GM19023 (cell line): Measurements from ENCODE around the gene NOTO.

Experiments
- ATAC-seq: cut with Tn5 transposase; IDR thresholded peaks from one replicate; pipeline ENCODE4 v1.9.1; 2021; ENCODE audit warnings: mild to moderate bottlenecking, moderate library complexity; ENCODE audit not compliant: unreplicated experiment

NOTO gene

DNA sequence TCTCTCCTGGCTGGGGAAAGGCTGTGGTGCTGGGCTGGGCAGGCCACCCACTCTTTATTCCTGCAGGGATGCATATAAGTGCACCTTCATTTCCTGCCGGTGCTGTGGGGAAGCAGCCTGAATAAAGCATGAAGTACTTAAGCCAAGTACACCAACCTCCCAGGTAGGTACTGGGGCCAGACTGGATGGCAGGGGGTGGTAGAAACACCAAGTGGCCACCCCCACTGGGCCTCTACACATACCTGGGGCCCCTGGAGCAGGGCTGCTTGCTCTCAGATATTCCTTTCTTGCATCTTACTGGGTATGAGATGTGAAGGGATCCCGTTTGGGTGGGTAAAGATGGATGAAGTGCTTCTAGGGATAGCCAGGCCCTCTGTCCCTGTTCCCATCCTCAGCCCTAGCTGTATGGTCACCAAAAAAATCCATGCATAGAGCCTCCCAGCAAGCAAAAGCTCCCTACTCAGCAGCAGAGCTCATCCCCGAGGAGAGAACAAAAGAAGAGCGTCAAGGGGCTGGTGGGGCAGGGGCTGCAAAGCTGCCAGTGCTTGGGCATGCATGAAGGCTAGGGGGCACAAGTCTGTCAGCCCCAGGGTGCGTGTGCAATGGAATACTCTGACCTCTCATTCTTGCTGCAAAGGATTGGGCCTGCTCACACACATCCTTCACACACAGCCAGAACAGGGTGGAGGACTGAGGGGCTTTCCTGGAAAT is 53.7 kb downstream of the NOTO start:
- no peak for ATAC-seq

DNA sequence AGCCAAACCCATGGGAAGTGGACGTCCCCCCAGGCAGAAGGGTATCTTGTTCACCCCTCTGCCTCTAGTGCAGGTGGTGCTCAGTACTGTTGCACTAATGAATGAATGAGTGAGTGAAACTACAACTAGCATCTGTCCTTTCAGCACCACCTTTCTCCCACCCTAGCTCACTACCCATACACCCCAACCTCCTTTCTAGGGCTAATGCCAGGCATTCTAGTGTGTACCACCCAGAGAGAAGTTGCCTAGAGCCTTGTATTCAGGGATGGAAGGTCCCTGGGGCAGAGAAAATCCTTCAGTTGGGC is 54.2 kb downstream of the NOTO start:
- no peak for ATAC-seq

- no peak for ATAC-seq
Observed at GRCh38 chr2:73257021-73257420, 54.6 kb downstream of the NOTO start.

DNA sequence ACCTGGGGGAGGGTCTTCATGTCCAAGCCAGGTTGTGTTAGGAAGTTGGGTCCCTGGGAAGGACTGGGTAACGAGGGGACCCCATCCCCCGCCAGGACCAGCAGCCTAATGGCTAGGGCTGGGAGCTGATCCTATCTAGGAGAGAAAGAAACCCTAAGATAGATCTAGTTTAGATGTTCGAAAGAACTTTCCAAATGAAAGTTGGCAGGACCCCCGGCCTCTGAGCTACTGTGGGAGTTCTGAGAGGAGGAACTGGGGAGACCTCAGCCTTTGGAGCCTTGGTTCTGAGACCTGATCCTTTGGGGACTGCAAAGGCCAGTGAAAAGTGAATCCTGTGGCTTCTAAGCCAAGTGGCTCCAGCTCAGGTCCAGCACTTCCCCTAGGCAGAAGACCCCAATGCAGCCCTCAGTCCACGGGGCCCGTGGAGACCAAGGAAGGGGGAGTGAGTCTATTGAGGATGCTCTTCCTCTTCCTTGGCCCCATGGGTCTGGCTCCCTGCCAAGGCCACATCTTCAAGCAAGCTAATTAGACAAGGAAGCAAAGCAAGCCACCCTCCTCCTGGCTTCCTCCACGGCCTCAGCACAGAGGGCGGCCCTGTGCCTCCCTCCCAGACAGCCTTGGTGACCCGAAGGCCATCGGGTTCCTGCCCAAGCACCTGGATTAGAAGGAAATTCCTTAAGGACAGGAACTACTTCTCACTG is 55.2 kb downstream of the NOTO start:
- no peak for ATAC-seq

- no peak for ATAC-seq
Observed at GRCh38 chr2:73258186-73258912, 56.0 kb downstream of the NOTO start.

DNA sequence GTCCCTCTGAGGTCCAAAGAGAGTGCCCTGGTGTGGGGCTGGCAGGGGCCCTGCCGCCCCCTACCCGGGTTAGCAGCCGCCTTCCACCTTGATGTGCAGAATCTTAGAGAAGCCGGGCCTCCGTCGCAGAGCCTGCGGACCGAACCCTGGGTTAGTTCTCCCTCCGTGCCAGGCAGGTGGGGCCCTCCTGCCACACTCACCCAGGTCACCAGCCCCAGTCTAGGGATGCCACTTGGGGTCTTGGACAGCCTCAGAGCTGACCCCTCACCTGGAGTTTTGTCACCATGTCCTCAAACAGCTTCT is 56.5 kb downstream of the NOTO start:
- no peak for ATAC-seq

GRCh38 chr2:73259276-73259675 is 56.9 kb downstream of the NOTO start:
- ATAC-seq: no peak

GRCh38 chr2:73259704-73260337 is 57.4 kb downstream of the NOTO start:
- ATAC-seq: no peak

- no peak for ATAC-seq
Observed at GRCh38 chr2:73260338-73260984, 58.1 kb downstream of the NOTO start.
